ENCODE results near the gene SERPINA9. TPM values are rescaled to one million over a fixed set of nuclear protein-coding genes. Genes with fewer than 3 reads are reported as not detected.

The SERPINA9 gene
- total and polyA plus RNA-seq, 5 experiments from 2014 or later = not detected

DNA sequence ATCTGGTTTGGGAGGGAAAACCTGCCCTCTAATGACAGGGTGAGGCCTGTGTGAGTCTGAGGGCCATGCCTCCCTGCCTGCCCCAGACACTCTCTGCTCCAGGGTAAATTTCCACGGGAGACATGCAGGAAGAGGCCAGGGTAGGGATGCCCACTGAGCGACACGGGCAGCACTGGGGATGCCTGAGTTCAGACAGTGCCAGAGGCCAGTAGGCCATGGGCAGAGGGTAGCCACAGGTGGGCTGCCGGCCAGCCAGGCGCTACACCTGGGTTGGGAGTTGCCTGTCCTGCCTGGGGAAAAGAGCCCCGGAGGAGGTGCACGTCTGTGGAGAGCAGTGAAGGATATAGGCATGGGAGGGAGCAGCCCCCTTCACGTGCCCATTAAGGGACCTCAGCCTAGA, 29.6 kb upstream of the SERPINA9 start:
- peaks cover 2 to 27% (median 15%) of the 10 kb centered on the region in 5 donors for H3K27me3 Mint-ChIP-seq
- no peak for DNase-seq
- no peaks in the 10 kb centered on the region for H3K36me3 Mint-ChIP-seq
- POLR2A ChIA-PET = no interaction called here
- no peak for ATAC-seq
- H3K27ac Mint-ChIP-seq = no peak overlapping the region
- H3K4me3 Mint-ChIP-seq = no peak overlapping the region
- peaks cover 0 to 2% (median 0%) of the 10 kb centered on the region in 9 donors for H3K9me3 Mint-ChIP-seq
- no peaks in the 10 kb centered on the region for H3K4me1 Mint-ChIP-seq

DNA sequence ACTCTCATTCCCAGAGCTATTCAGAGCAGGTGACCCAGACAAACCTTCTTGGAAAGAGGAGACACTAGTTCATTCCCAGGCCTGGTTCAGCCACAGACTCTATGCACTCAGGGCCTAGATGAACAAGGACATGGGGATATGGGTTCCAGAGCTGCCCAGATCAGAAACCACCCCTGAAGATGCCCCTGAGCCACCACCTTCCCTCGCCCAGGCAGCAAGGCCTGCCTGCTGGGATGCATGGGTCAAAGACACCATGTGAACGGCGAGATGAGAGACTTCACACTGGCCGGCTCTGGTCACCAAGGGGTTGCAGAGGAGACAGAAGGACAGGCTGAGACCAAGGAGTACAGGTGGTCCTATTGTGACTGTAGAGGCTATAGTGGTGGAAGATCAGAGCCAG, 29.2 kb upstream of the SERPINA9 start:
- DNase-seq (no peak), ATAC-seq (no peak)
- no peaks in the 10 kb centered on the region for H3K36me3 Mint-ChIP-seq
- peaks cover 0 to 2% (median 0%) of the 10 kb centered on the region in 9 donors for H3K9me3 Mint-ChIP-seq
- H3K4me3 Mint-ChIP-seq = no peak overlapping the region
- POLR2A ChIA-PET = no interaction called here
- peaks cover 2 to 31% (median 18%) of the 10 kb centered on the region in 5 donors for H3K27me3 Mint-ChIP-seq
- H3K27ac Mint-ChIP-seq = no peak overlapping the region
- H3K4me1 Mint-ChIP-seq = no peaks in the 10 kb centered on the region

DNA sequence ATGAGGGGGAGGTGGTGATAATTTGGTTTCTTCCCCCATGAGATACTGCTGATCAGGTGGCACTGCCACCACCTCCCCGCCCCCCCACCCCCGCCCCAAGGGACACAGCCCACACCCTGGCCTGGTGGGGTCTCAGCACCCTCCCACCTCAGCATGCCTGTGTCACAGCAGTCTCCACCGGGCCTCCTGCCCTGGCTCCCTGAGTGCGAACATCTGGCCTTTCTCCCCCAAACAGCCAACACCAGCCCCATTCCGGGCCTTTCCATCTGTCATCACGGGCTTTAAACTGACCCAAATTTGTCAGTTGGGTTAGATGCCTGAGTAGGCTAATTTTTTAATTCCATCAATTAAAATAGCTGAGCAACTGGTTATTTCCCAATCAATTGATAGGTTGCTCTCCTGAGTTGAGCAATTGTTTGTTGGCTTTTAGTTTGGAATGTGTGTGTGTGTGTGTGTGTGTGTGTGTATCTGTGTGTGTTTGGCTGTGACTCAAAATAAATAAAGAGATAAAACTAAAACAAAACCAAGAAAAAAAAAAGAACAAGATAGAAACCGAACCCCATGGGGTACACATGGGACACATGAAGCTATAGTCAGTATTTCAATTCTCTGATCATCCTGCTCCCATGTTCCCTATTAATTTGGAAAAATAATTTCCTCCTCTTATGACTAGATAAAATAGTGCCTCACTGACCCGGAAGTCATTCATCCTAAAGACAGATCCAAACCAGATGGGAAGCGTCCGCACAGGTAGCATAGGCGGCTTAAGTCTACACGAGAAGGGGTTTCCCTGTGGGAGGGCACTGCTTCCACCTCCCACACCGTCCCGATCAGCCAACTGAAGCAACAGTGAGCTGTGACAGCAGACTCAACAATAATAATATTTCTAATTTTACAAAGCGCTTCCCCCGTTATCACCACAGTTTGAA, 25.9 kb upstream of the SERPINA9 start:
- Mint-ChIP-seq H3K27me3 (peaks cover 3 to 32% (median 25%) of the 10 kb centered on the region in 5 donors), H3K4me1 (no peaks in the 10 kb centered on the region), H3K36me3 (no peaks in the 10 kb centered on the region), H3K27ac (no peak overlapping the region), H3K9me3 (peaks cover 0 to 2% (median 0%) of the 10 kb centered on the region in 9 donors), H3K4me3 (no peak overlapping the region)
- POLR2A ChIA-PET = no interaction called here
- DNase-seq (no peak), ATAC-seq (no peak)

DNA sequence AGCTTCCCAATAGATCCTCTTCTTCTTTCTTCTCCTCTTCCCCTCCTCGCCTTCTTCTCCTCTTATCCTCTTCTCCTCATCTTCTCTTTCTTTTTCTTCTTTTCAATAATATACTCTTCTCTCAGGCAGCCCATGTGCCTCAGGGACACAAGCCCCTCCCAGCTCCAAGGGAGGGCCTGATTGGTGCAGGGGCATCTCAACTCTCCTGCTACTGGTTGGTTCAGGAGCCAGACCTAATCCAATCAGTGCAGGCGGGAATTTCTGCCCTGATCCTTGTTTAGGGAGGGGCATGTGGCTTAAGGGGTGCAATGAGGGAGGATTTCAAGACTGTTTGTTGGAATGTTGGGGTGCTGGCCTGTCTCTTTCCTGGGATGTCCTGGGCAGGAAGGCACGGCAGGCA, 24.3 kb upstream of the SERPINA9 start:
- Mint-ChIP-seq H3K27me3 (peaks cover 1 to 21% (median 18%) of the 10 kb centered on the region in 5 donors), H3K9me3 (peaks cover 0 to under 1% (median 0%) of the 10 kb centered on the region in 9 donors), H3K36me3 (no peaks in the 10 kb centered on the region), H3K27ac (peak overlapping the region in 1 of 10 donors; percentile 9), H3K4me3 (no peak overlapping the region), H3K4me1 (no peaks in the 10 kb centered on the region)
- DNase-seq = no peak
- ATAC-seq = no peak
- POLR2A ChIA-PET = no interaction called here

DNA sequence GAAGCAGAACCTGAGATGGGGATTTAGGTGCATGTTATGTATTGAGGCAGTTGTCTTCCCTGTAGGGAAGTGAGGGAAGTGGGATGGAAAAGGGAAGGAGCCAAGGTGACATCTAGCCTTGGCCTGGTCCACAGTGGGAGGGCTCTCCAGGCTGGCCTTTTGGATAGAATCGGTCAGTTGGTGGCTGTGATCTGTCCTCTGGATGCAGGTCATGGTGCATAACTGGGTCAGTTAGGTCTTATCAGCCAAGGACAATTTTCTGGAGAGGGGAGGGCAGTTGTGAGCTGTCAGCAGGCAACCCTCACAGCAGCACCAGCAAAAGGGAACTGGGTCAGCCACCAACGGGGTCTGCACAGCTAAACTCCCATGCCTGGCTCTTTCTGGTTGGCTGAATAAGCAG, 23.7 kb upstream of the SERPINA9 start:
- POLR2A ChIA-PET = no interaction called here
- no peaks in the 10 kb centered on the region for H3K9me3 Mint-ChIP-seq
- no peak overlapping the region for H3K4me3 Mint-ChIP-seq
- ATAC-seq (no peak), DNase-seq (no peak)
- no peak overlapping the region for H3K27ac Mint-ChIP-seq
- H3K27me3 Mint-ChIP-seq = peaks cover 1 to 17% (median 13%) of the 10 kb centered on the region in 5 donors
- H3K4me1 Mint-ChIP-seq = no peaks in the 10 kb centered on the region
- no peaks in the 10 kb centered on the region for H3K36me3 Mint-ChIP-seq

DNA sequence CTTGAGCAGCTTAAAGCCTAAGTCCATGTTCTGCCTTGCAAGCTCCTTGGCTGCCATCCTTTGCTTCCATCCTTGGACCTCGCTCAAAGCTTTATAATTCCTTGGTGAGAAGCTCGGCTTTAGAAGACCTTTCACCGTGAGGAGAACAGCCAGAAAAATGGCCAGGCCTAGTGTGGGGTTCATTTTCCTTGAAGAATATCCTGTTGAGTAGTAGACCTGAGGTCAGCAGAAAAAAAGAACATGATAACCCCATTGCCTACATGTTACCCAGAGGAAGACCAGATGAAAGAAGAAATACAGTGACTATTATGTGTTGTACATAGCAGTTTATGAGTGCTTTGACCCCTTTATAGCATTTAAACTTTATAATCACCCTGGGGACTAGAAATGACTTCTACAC, 22.2 kb upstream of the SERPINA9 start:
- Mint-ChIP-seq H3K4me1 (no peaks in the 10 kb centered on the region), H3K9me3 (no peaks in the 10 kb centered on the region), H3K27ac (no peak overlapping the region), H3K27me3 (peaks cover 1 to 18% (median 13%) of the 10 kb centered on the region in 5 donors), H3K4me3 (no peak overlapping the region), H3K36me3 (no peaks in the 10 kb centered on the region)
- ATAC-seq (no peak), DNase-seq (no peak)
- POLR2A ChIA-PET = no interaction called here

DNA sequence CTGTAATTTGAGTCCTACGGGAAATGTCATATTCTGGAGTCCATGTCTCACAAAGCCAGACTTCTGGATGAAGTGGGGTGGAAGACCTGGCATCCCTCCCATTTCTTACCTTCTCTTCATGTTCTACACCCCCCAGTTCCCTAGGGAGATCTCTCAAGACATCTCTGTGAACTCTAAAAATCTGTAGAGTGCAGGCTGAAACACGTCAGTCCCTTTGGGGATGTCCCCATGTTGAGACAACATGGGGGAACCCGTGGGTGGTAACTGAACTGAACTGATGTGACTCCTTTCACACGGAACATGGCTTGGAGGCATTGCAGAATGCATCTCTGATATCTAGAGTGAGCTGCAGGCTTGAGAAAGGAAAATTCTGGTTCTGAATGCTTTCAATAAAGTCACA, 18.1 kb upstream of the SERPINA9 start:
- no peak overlapping the region for H3K27ac Mint-ChIP-seq

DNA sequence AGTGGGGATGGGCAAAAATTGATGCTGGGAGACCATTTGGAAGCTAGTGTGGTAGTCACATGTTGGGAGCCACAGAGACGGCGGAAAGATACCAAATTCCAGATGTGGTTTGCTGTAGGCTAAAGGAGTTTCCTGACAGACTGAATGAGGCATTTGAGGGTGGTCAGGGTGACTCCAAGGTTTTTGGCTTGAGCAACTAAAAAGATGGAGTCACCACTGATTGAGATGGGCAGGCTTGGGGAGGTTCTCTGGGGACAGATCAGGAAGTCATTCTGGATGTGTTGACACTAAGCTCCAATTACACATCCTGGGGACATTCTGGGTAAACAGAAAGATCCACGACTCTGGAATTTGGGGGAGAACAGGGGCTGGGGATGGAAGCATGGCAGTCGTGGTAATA, 15.5 kb upstream of the SERPINA9 start:
- POLR2A ChIA-PET = no interaction called here
- DNase-seq (no peak), ATAC-seq (no peak)
- Mint-ChIP-seq H3K4me1 (no peaks in the 10 kb centered on the region), H3K9me3 (no peaks in the 10 kb centered on the region), H3K27ac (no peak overlapping the region), H3K27me3 (peaks cover 0 to 19% (median 13%) of the 10 kb centered on the region in 5 donors), H3K36me3 (no peaks in the 10 kb centered on the region), H3K4me3 (no peak overlapping the region)

More for the DNA sequence above, 18.1 kb upstream of the SERPINA9 start:
- no peak overlapping the region for H3K4me3 Mint-ChIP-seq
- H3K9me3 Mint-ChIP-seq = no peaks in the 10 kb centered on the region
- POLR2A ChIA-PET = no interaction called here
- H3K27me3 Mint-ChIP-seq = peaks cover under 1 to 7% (median 2%) of the 10 kb centered on the region in 5 donors
- ATAC-seq = no peak
- H3K4me1 Mint-ChIP-seq = no peaks in the 10 kb centered on the region
- no peaks in the 10 kb centered on the region for H3K36me3 Mint-ChIP-seq
- DNase-seq = no peak

DNA sequence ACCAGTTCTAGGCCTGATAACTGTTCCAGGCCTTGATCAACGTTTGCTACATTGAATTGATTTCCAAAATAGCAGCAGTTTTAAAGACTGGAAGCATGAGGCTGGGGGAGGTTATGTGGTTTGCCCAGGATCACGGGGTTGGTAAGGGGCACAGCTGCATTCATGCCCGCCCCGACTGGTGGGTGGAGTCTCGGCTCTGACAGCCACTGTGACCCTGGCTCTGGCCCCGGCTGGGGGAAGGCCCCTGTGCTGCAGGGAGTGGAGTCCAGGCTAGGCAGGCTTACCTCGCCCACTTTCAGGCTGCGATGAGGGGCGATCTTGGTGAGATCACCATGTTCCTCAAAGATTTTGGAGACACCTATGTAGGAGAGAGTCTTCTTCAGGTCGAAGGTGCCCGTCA, 13.3 kb upstream of the SERPINA9 start:
- POLR2A ChIA-PET = no interaction called here
- Mint-ChIP-seq H3K4me3 (no peak overlapping the region), H3K4me1 (peaks cover 0 to 4% (median 0%) of the 10 kb centered on the region in 4 donors), H3K36me3 (no peaks in the 10 kb centered on the region), H3K27ac (no peak overlapping the region), H3K27me3 (peaks cover 9 to 41% (median 18%) of the 10 kb centered on the region in 5 donors), H3K9me3 (no peaks in the 10 kb centered on the region)
- no peak for ATAC-seq
- no peak for DNase-seq

DNA sequence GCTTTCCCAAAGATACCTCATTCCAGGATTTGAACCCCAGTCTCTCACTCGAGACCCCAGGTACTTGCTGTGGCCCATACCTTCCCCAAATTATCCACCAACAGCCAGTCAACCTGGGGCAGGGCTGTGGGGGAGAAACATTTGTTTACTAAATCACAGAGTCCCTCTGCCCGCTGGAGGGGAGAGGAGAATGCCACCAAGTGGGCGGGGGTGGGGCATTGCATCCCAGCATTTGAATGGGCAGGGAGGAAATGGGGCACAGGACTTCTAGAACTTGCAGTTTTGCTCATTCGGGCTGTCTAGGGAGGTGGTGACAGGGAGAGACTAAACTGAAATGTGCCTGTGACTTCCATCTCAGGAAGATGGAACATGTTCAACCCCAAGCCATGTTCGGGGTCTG, 10.9 kb upstream of the SERPINA9 start:
- no peak for DNase-seq
- Mint-ChIP-seq H3K36me3 (no peaks in the 10 kb centered on the region), H3K27me3 (peaks cover 9 to 57% (median 29%) of the 10 kb centered on the region in 5 donors), H3K27ac (peak overlapping the region in 1 of 10 donors; percentile 30), H3K4me3 (no peak overlapping the region), H3K9me3 (no peaks in the 10 kb centered on the region), H3K4me1 (peaks cover 0 to 4% (median 0%) of the 10 kb centered on the region in 4 donors)
- POLR2A ChIA-PET = no interaction called here
- ATAC-seq = no peak

DNA sequence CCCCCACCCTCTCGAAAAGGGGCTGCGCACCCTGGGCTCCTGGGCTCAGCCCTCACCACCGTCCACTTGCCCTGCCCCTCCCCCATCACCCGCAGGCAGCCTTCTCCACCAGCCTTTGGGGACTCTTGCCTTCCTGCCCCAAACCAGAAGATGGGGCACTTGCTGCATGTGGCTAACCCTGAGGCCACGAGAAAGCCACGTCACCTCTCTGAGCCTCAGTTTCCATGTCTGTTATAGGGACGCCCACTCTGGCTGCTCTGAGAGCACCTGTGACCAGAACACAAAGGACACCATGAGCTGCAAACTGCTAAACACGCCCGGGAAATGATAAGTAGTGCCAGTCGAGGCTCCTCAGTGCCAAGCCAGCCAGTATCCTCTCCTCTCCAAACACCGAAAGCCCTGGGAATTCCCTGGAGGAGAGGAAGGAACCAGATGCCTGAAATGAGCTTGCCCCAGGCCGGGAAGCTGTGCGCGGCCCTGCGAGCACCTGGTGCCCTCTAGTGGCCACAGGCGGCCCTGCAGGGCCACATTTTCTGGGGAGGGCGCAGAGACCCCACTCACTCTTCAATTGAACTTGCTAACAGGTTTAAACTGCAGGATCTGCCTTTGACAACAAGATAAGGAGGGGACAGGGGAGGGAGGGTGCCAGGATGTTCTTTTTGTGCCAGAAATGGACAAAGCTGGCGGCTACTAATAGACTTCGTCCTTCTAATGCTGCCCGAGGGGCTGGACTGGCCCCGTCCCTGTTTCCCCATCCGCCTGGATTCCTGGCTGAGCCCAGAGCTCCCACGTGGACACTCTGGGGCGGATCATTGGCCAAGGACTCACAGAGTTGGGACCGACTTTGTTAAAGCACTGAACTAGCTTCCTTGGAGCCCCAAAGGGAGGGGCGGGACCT, 10.2 kb upstream of the SERPINA9 start:
- DNase-seq (peak in 7 of 10 donors; percentile 15 to 29 (median 24)), ATAC-seq (no peak)
- Mint-ChIP-seq H3K4me1 (peaks cover 0 to 4% (median 0%) of the 10 kb centered on the region in 4 donors), H3K9me3 (no peaks in the 10 kb centered on the region), H3K4me3 (no peak overlapping the region), H3K27ac (peak overlapping the region in 1 of 10 donors; percentile 2), H3K27me3 (peaks cover 9 to 57% (median 29%) of the 10 kb centered on the region in 5 donors), H3K36me3 (no peaks in the 10 kb centered on the region)
- POLR2A ChIA-PET = no interaction called here

DNA sequence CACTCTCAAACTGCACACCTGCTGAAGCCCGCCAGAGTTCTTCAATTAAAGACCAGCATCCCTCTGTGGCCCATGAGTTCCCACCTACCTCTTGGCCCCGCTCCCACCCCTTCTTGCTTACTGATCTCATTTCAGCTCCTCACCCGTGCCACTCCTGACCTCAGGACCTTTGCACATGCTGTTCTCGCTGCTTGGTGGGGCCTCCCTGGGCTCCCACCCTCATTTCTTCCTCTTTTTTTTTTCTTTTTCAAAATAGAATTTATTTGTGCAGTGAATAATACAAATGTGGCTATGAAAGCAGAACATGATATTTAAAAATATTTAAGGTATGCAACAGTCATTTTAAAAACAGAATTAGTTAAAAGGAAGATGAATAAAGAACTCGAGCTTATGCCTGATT, 8.5 kb upstream of the SERPINA9 start:
- POLR2A ChIA-PET = no interaction called here
- Mint-ChIP-seq H3K36me3 (peaks cover 0 to 2% (median 0%) of the 10 kb centered on the region in 3 donors), H3K27ac (no peak overlapping the region), H3K27me3 (peaks cover 9 to 57% (median 29%) of the 10 kb centered on the region in 5 donors), H3K4me1 (peaks cover 0 to 4% (median 0%) of the 10 kb centered on the region in 4 donors), H3K4me3 (no peak overlapping the region), H3K9me3 (peaks cover 0 to 11% (median 0%) of the 10 kb centered on the region in 9 donors)
- ATAC-seq = no peak
- no peak for DNase-seq
